Endothelial cell of umbilical vein (primary cell): Measurements from ENCODE around the gene FAHD1.

Source experiments
- CTCF ChIP-seq, 2 donors: IDR thresholded peaks; 1 replicate in 1 of 2; 2 replicates in 1 of 2; pipeline ENCODE4 v1.5.1; 2011; ENCODE audit warnings: low read length in 2 of 2, mild to moderate bottlenecking in 2 of 2, moderate library complexity in 2 of 2, control low read depth in 1 of 2, inconsistent platforms in 1 of 2, low read depth in 1 of 2; ENCODE audit not compliant: insufficient read depth in 1 of 2; ENCODE audit errors: extremely low read depth in 1 of 2
- POLR2A ChIP-seq: IDR thresholded peaks from 2 replicates; pipeline ENCODE4 v1.6.1; 2012; ENCODE audit warnings: low read depth, mild to moderate bottlenecking, control low read depth, low read length

- TF ChIP-seq CTCF (IDR thresholded peaks at IDR 0.05; ENCODE audit: extremely low read depth in 1 of 2, insufficient read depth in 1 of 2, low read depth in 1 of 2, low read length in 2 of 2), result no peak
- TF ChIP-seq POLR2A, result no peak
These were observed 19.4 kb downstream of the FAHD1 start for GRCh38 chr16:1846416-1846815.
